GM06990 (cell line): Measurements from ENCODE around the gene PHF10.

Source experiments
- DNase-seq: peaks from one replicate; pipeline ENCODE4 v3.0.0-alpha.2; 2011; ENCODE audit not compliant: insufficient read length; ENCODE audit errors: extremely low read depth
- H3K27me3 ChIP-seq: replicated peaks from 2 replicates; pipeline ENCODE4 v1.6.0; 2011; ENCODE audit warnings: low read length; ENCODE audit not compliant: control insufficient read depth, insufficient read depth
- H3K36me3 ChIP-seq: 2 replicates; pipeline ENCODE4 v1.5.1; 2011; ENCODE audit warnings: low read length; ENCODE audit not compliant: control insufficient read depth, insufficient read depth
- H3K4me3 ChIP-seq: replicated peaks from 2 replicates; pipeline ENCODE4 v1.5.1; 2011; ENCODE audit warnings: low read depth, mild to moderate bottlenecking, control low read depth, low read length
- TF ChIP-seq, protein P1 (sequence below): IDR thresholded peaks from 2 replicates; pipeline ENCODE4 v1.5.1; 2011; ENCODE audit warnings: low read length, control low read depth, mild to moderate bottlenecking, inconsistent platforms; ENCODE audit not compliant: insufficient read depth, poor library complexity, severe bottlenecking

Gene PHF10

DNA sequence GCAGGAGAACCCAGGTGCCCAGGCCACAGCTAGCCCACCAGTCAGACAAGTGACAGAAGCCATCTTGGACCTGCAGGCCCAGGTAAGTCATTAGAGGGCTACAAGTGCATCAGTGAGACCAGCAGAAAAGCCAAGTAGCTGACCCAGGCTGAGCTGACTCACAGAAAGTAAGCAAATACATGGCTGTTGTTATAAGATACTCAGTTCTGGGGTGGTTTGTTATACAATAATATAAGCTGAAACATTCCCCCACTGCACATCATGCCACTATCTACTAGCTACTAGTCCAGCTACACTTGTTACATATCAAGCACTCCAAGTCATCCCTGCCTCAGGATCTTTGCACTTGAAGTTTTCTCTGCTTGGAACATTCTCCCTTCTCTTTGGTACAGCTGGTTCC lies 17.0 kb upstream of the PHF10 start:
- H3K36me3 ChIP-seq, result no peaks in the 10 kb centered on the region
- H3K4me3 ChIP-seq, result no peak overlapping the region
- TF ChIP-seq, protein P1, sequence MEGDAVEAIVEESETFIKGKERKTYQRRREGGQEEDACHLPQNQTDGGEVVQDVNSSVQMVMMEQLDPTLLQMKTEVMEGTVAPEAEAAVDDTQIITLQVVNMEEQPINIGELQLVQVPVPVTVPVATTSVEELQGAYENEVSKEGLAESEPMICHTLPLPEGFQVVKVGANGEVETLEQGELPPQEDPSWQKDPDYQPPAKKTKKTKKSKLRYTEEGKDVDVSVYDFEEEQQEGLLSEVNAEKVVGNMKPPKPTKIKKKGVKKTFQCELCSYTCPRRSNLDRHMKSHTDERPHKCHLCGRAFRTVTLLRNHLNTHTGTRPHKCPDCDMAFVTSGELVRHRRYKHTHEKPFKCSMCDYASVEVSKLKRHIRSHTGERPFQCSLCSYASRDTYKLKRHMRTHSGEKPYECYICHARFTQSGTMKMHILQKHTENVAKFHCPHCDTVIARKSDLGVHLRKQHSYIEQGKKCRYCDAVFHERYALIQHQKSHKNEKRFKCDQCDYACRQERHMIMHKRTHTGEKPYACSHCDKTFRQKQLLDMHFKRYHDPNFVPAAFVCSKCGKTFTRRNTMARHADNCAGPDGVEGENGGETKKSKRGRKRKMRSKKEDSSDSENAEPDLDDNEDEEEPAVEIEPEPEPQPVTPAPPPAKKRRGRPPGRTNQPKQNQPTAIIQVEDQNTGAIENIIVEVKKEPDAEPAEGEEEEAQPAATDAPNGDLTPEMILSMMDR, result no peak
- no peak for DNase-seq
- no peaks in the 10 kb centered on the region for H3K27me3 ChIP-seq

DNA sequence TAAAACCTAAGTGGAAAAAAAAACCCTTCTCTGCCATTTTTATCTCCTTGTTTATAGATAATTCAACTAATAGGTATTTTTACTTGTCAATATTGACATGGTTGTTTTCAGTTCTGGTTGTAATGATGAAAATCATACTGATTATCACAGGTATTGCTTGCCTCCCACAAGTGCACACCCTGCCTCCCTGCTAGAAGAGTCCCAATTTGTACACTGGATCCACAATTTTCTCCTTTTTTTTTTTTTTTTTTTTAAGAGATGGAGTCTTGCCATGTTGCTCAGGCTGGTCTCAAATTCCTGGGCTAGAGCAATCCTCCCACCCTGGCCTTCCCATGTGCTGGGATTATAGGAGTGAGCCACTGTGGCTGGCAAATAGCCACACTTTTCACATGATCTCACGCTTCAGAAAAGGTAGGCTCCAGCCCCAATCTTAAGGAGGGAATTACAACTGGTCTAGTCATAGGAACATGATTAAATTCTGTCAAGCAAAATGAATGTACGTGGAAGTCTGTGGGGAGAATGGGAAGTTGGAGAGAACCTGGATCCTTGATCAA lies 14.8 kb upstream of the PHF10 start:
- no peaks in the 10 kb centered on the region for H3K27me3 ChIP-seq
- no peak for DNase-seq
- TF ChIP-seq, protein P1, result no peak
- H3K4me3 ChIP-seq, result no peak overlapping the region
- no peaks in the 10 kb centered on the region for H3K36me3 ChIP-seq

DNA sequence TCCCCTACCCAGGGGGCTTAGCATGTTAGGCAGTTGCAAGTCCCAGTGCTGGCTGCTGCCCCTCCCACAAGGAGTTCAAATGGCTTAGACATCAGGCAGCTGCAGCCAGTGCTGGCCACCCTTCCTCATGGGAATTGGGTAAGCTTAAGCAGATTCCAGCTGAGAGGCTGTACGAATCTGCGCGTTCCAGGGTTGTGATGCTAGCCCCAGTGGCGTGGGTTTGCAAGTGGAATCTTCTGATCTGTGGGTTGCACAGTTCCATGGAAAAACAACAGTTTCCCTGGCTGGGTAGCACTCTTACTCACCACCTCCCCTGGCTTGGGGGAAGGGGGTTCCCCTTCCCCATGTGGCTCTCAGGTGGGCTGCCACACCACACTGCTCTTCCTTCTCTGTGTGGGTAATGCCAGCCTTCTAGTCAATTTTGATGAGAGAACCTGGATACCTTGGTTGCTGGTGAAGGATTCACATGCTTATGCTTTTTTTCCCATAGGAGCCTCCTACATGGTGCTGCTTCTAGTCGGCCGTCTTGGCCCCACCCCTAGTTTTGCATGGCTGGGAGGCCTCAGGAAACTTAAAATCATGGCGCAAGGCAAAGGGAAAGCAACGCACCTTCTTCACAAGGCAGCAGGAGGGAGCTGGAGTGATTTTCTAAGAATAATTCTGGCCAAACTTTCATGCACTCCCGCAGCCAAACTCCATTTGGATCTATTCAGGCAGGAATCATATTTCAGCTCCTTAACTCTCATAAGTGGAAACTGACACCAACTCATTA lies 14.1 kb upstream of the PHF10 start:
- TF ChIP-seq, protein P1, result no peak
- H3K4me3 ChIP-seq, result no peak overlapping the region
- H3K27me3 ChIP-seq, result no peaks in the 10 kb centered on the region
- DNase-seq, result no peak
- H3K36me3 ChIP-seq, result no peaks in the 10 kb centered on the region

DNA sequence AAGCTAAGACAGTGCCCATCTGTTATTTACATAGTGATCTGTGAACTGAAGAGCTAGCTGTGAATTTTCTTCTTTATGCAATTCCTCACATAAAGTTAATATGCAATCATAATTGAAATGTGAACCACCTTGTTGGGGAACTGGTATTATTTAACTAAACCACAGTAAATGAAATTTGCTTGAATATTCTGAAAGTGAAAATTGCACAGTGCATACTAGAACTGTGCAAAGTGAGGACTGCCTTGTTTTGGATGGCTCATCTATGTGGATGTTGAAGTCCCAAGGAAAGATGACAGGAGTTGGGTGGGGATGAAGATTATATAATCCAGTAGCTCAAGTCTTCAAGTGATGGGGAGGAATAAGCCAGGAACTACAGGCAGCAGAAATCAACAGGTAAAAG lies 5.7 kb upstream of the PHF10 start:
- Histone ChIP-seq H3K36me3 (no peaks in the 10 kb centered on the region), H3K4me3 (no peak overlapping the region), H3K27me3 (no peaks in the 10 kb centered on the region)
- TF ChIP-seq, protein P1, result no peak
- DNase-seq, result no peak

DNA sequence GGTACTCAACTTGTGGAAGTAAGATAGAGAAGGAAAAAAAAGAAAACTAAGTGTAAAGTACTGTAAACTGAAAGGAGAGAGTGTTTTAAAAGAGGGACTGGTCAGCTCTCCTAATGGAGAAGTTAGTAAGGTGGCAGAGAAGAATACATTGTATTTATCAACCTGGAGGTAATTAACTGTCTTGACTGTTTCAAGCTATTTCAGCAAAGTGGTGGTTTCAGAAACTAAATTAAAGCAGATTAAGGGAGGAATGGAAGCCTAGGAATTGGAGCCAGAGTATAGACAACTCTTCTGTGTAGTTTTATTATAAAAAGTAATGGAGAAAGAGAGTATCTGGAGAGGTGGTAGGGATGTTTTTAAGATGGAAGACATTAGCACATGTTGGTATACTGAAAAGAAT lies 2.7 kb upstream of the PHF10 start:
- DNase-seq, result no peak
- TF ChIP-seq, protein P1, result no peak
- H3K27me3 ChIP-seq, result no peaks in the 10 kb centered on the region
- no peaks in the 10 kb centered on the region for H3K36me3 ChIP-seq
- no peak overlapping the region for H3K4me3 ChIP-seq
